NCI-H1930 (cell line): ENCODE data around the gene ZFP57.

Experiments
- DNase-seq, 2 experiments: peaks; one replicate each; lab custom pipeline; 2025; lab: John Stamatoyannopoulos, UW

Gene ZFP57

GRCh38 chr6:29655658-29656057, 25.3 kb downstream of the ZFP57 start:
- no peak for DNase-seq

- peak; percentile 50 to 64 for DNase-seq
Measured at GRCh38 chr6:29653452-29654038, 27.4 kb downstream of the ZFP57 start.

GRCh38 chr6:29652198-29652584, 28.8 kb downstream of the ZFP57 start:
- DNase-seq = no peak

GRCh38 chr6:29651413-29652197, 29.3 kb downstream of the ZFP57 start:
- peak; percentile 15 to 25 for DNase-seq

GRCh38 chr6:29649701-29650673, 31.0 kb downstream of the ZFP57 start:
- peak; percentile 94 to 98 for DNase-seq

- DNase-seq = peak in 1 of 2 experiments; percentile 6
Measured at GRCh38 chr6:29647927-29648642, 32.9 kb downstream of the ZFP57 start.

GRCh38 chr6:29641430-29642148, 39.4 kb downstream of the ZFP57 start:
- DNase-seq = no peak

GRCh38 chr6:29637247-29637646, 43.7 kb downstream of the ZFP57 start:
- no peak for DNase-seq

GRCh38 chr6:29633534-29633905, 47.4 kb downstream of the ZFP57 start:
- DNase-seq = no peak

- peak; percentile 85 to 86 for DNase-seq
Measured at GRCh38 chr6:29632789-29633533, 48.0 kb downstream of the ZFP57 start, which contains the start of gene GABBR1. GABBR1 (minus strand) TSS chr6:29633183; CDS start chr6:29632385, 798 bp downstream.

- DNase-seq = peak; percentile 39 to 50
Measured at GRCh38 chr6:29631860-29632731, 48.9 kb downstream of the ZFP57 start.

GRCh38 chr6:29631209-29631810, 49.6 kb downstream of the ZFP57 start:
- no peak for DNase-seq

GRCh38 chr6:29630315-29630714, 50.6 kb downstream of the ZFP57 start:
- no peak for DNase-seq

- no peak for DNase-seq
Measured at GRCh38 chr6:29629571-29629970, 51.4 kb downstream of the ZFP57 start.

- peak; percentile 75 to 81 for DNase-seq
Measured at GRCh38 chr6:29628419-29629281, 52.3 kb downstream of the ZFP57 start.

- peak; percentile 31 to 47 for DNase-seq
Measured at GRCh38 chr6:29627755-29628418, 53.1 kb downstream of the ZFP57 start.
